Prostate gland (tissue), 2 donors: ENCODE results near the gene SMIM43. TPM values are rescaled to one million over a fixed set of nuclear protein-coding genes. Genes with fewer than 3 reads are reported as not detected.

ENCODE experiments used
- DNase-seq: peaks from one replicate; pipeline ENCODE4 v3.0.0-alpha.2; 2019; ENCODE audit warnings: low spot score
- H3K27ac ChIP-seq, 2 donors: fragments of 200-600 bp; sonication (generic); 2 replicates each; pipeline ENCODE4 v1.5.1; 2017 to 2019
- H3K27me3 ChIP-seq: fragments of 200-600 bp; sonication (generic); replicated peaks from 2 replicates; pipeline ENCODE4 v1.5.1; 2019; ENCODE audit not compliant: insufficient read depth
- H3K36me3 ChIP-seq, 2 donors: fragments of 200-600 bp; sonication (generic); 1 replicate in 1 of 2; 2 replicates in 1 of 2; pipeline versions ENCODE4 v1.5.1 to v1.8.1; 2017 to 2019
- H3K4me1 ChIP-seq: fragments of 200-600 bp; sonication (generic); replicated peaks from 2 replicates; pipeline ENCODE4 v1.5.1; 2019
- H3K4me3 ChIP-seq, 2 donors: fragments of 200-600 bp; sonication (generic); 2 replicates each; pipeline ENCODE4 v1.5.1; 2017 to 2019
- H3K9me3 ChIP-seq: fragments of 200-600 bp; sonication (generic); 2 replicates; pipeline ENCODE4 v1.5.1; 2017
- CTCF ChIP-seq, 4 experiments: fragments of 200-600 bp in 2 of 4; fragments of 450-650 bp in 2 of 4; sonication (generic) in 2 of 4; IDR thresholded peaks; 1 replicate in 3 of 4; 2 replicates in 1 of 4; pipeline ENCODE4 v1.5.1; 2016 to 2019; ENCODE audit warnings: antibody characterized with exemption in 4 of 4, mild to moderate bottlenecking in 2 of 4, moderate library complexity in 2 of 4
- POLR2A ChIP-seq: fragments of 450-650 bp; IDR thresholded peaks from one replicate; pipeline ENCODE4 v1.6.1; 2016; ENCODE audit warnings: antibody characterized with exemption, mild to moderate bottlenecking
- POLR2AphosphoS5 ChIP-seq: sonication (generic); formaldehyde crosslinking; IDR thresholded peaks from one replicate; pipeline ENCODE4 v1.6.1; 2017; ENCODE audit warnings: antibody characterized with exemption
- WGBS: methylation state at CpG from one replicate; pipeline ENCODE4 v1.1.5; 2018; 5-methylcytosine and 5-hydroxymethylcytosine counted together
- intact Hi-C: fragments of 100-400 bp; cut with DNase I; formaldehyde crosslinking; loops from one replicate; pipeline ENCODE4 v1.14.2; 2022
- total RNA-seq, 2 donors: library from RNA; depleted of rRNA; stranded (reverse); fragments of >200 nt; gene quantifications; one replicate each; pipeline ENCODE4 v1.1.0, GENCODE V29; 2016

SMIM43 gene
- not detected for total RNA-seq

GRCh38 chr4:121764702-121765367, at the start of gene SMIM43:
TSS of gene SMIM43 (minus strand) at chr4:121765164. CDS start at chr4:121765105, 59 bp downstream.
- peaks cover 9% of the 10 kb centered on the region for H3K27me3 ChIP-seq
- no peak within 1 kb of the TSS for H3K27ac ChIP-seq
- H3K9me3 ChIP-seq, result no peaks in the 10 kb centered on the region
- WGBS, result under 1% methylated on average over 70 of the region's 75 CpGs
- H3K4me3 ChIP-seq, result peak within 1 kb of the TSS; percentile 5 to 22
- H3K36me3 ChIP-seq, result no peaks in the 10 kb centered on the region
- TF ChIP-seq POLR2A (no peak), CTCF (IDR thresholded peaks at IDR 0.05) (no peak), POLR2AphosphoS5 (no peak)
- DNase-seq, result no peak
- intact Hi-C loops, result no loop called here
- H3K4me1 ChIP-seq, result peaks cover 2% of the 10 kb centered on the region

GRCh38 chr4:121814756-121815155, 49.8 kb upstream of the SMIM43 start:
- H3K4me3 ChIP-seq, result no peak overlapping the region
- no peaks in the 10 kb centered on the region for H3K27me3 ChIP-seq
- H3K9me3 ChIP-seq, result no peaks in the 10 kb centered on the region
- TF ChIP-seq POLR2AphosphoS5 (no peak), CTCF (IDR thresholded peaks at IDR 0.05) (no peak), POLR2A (no peak)
- no peaks in the 10 kb centered on the region for H3K4me1 ChIP-seq
- H3K36me3 ChIP-seq, result no peaks in the 10 kb centered on the region
- intact Hi-C loops, result no loop called here
- no peak overlapping the region for H3K27ac ChIP-seq
- WGBS, result 82% methylated on average over 2 of the region's 2 CpGs
- DNase-seq, result no peak

- no peak for DNase-seq
- Histone ChIP-seq H3K4me3 (no peak overlapping the region), H3K36me3 (no peaks in the 10 kb centered on the region), H3K4me1 (no peaks in the 10 kb centered on the region), H3K27ac (no peak overlapping the region), H3K27me3 (no peaks in the 10 kb centered on the region), H3K9me3 (no peaks in the 10 kb centered on the region)
- TF ChIP-seq CTCF (IDR thresholded peaks at IDR 0.05) (no peak), POLR2AphosphoS5 (no peak), POLR2A (no peak)
- intact Hi-C loops, result no loop called here
These were observed 46.2 kb upstream of the SMIM43 start for GRCh38 chr4:121811122-121811521.

GRCh38 chr4:121806411-121806810, 41.4 kb upstream of the SMIM43 start:
- no peak for TF ChIP-seq CTCF (IDR thresholded peaks at IDR 0.05)
- TF ChIP-seq POLR2AphosphoS5, result no peak
- TF ChIP-seq POLR2A, result no peak
- 86% methylated on average over 4 of the region's 4 CpGs for WGBS
- Histone ChIP-seq H3K9me3 (no peaks in the 10 kb centered on the region), H3K27me3 (no peaks in the 10 kb centered on the region), H3K27ac (no peak overlapping the region), H3K4me1 (no peaks in the 10 kb centered on the region), H3K4me3 (no peak overlapping the region), H3K36me3 (no peaks in the 10 kb centered on the region)
- DNase-seq, result no peak
- intact Hi-C loops, result no loop called here

- no peaks in the 10 kb centered on the region for H3K9me3 ChIP-seq
- H3K36me3 ChIP-seq, result no peaks in the 10 kb centered on the region
- intact Hi-C loops, result no loop called here
- H3K4me1 ChIP-seq, result no peaks in the 10 kb centered on the region
- TF ChIP-seq POLR2A (no peak), CTCF (IDR thresholded peaks at IDR 0.05) (no peak), POLR2AphosphoS5 (no peak)
- H3K27me3 ChIP-seq, result no peaks in the 10 kb centered on the region
- 21% methylated on average over 4 of the region's 4 CpGs for WGBS
- peak overlapping the region; percentile 78 to 81 for H3K27ac ChIP-seq
- no peak for DNase-seq
- peak overlapping the region; percentile 68 to 77 for H3K4me3 ChIP-seq
These were observed 36.7 kb upstream of the SMIM43 start for GRCh38 chr4:121801715-121802075.
